Neural cell (in vitro differentiated cells): ENCODE results near the gene CNOT3. TPM values are rescaled to one million over a fixed set of nuclear protein-coding genes. Genes with fewer than 3 reads are reported as not detected.

ENCODE experiments used
- H2AFZ ChIP-seq: fragments of 200-600, 300-800 bp; sonication (generic), shearing (Covaris generic); 2 replicates; pipeline ENCODE4 v1.6.0; 2014; ENCODE audit warnings: low read depth, mild to moderate bottlenecking, antibody characterized with exemption, low read length, moderate library complexity
- H3F3A ChIP-seq: fragments of 200-600 bp; shearing (Covaris generic); 2 replicates; pipeline ENCODE4 v1.6.1; 2016; ENCODE audit warnings: mild to moderate bottlenecking, moderate library complexity, mixed read lengths, antibody characterized with exemption, low read length; ENCODE audit not compliant: insufficient read depth, poor library complexity, severe bottlenecking
- H3K27ac ChIP-seq: fragments of 200-600, 300-800 bp; sonication (generic), shearing (Covaris generic); 2 replicates; pipeline ENCODE4 v1.5.1; 2014; ENCODE audit warnings: mild to moderate bottlenecking, low read length, moderate library complexity
- H3K27me3 ChIP-seq: fragments of 300-800, 200-600 bp; sonication (generic), shearing (Covaris generic); 2 replicates; pipeline ENCODE4 v1.6.0; 2014; ENCODE audit warnings: mild to moderate bottlenecking, low read depth, low read length, moderate library complexity; ENCODE audit not compliant: insufficient read depth
- H3K36me3 ChIP-seq: fragments of 300-800, 200-600 bp; sonication (generic), shearing (Covaris generic); 2 replicates; pipeline ENCODE4 v1.5.1; 2014; ENCODE audit warnings: mild to moderate bottlenecking, antibody characterized with exemption, low read length, moderate library complexity; ENCODE audit not compliant: insufficient read depth
- H3K4me2 ChIP-seq: fragments of 300-800, 200-600 bp; sonication (generic), shearing (Covaris generic); 2 replicates; pipeline ENCODE4 v1.6.0; 2014; ENCODE audit warnings: mild to moderate bottlenecking, low read length
- H3K4me3 ChIP-seq: fragments of 300-800, 200-600 bp; sonication (generic), shearing (Covaris generic); 2 replicates; pipeline ENCODE4 v1.5.1; 2014; ENCODE audit warnings: mild to moderate bottlenecking, low read length, moderate library complexity
- H3K79me2 ChIP-seq: fragments of 200-600 bp; shearing (Covaris generic); replicated peaks from 2 replicates; pipeline ENCODE4 v1.6.0; 2014; ENCODE audit warnings: mild to moderate bottlenecking, low read length, moderate library complexity; ENCODE audit not compliant: insufficient read depth
- H3K9ac ChIP-seq: fragments of 300-800, 200-600 bp; sonication (generic), shearing (Covaris generic); 2 replicates; pipeline ENCODE4 v1.6.1; 2016; ENCODE audit warnings: mild to moderate bottlenecking, low read length, mixed read lengths
- H3K9me2 ChIP-seq: fragments of 200-600 bp; shearing (Covaris generic); 2 replicates; pipeline ENCODE4 v1.6.1; 2016; ENCODE audit warnings: mild to moderate bottlenecking, low read length, mixed read lengths; ENCODE audit not compliant: insufficient read depth
- H3K9me3 ChIP-seq: fragments of 200-600, 300-800 bp; sonication (generic), shearing (Covaris generic); 2 replicates; pipeline ENCODE4 v1.6.1; 2016; ENCODE audit warnings: mild to moderate bottlenecking, mixed run types, low read length, moderate library complexity, mixed read lengths
- H4K20me1 ChIP-seq: fragments of 200-600 bp; shearing (Covaris generic); 2 replicates; pipeline ENCODE4 v1.6.1; 2016; ENCODE audit warnings: mild to moderate bottlenecking, mixed run types; ENCODE audit not compliant: insufficient read depth
- CTCF ChIP-seq: fragments of 450-650 bp; IDR thresholded peaks from 2 replicates; pipeline ENCODE4 v1.5.1; 2014; ENCODE audit warnings: antibody characterized with exemption, mild to moderate bottlenecking, moderate library complexity; ENCODE audit not compliant: poor library complexity, severe bottlenecking
- EP300 ChIP-seq: fragments of 450-650 bp; conservative IDR thresholded peaks from 2 replicates; pipeline ENCODE4 v1.6.1; 2014; ENCODE audit warnings: antibody characterized with exemption, mild to moderate bottlenecking, moderate library complexity; ENCODE audit not compliant: poor library complexity, severe bottlenecking
- EZH2 ChIP-seq: fragments of 200-600, 300-800 bp; shearing (Covaris generic), sonication (generic); IDR thresholded peaks from 2 replicates; pipeline ENCODE4 v1.6.1; 2014; ENCODE audit warnings: antibody characterized with exemption, low read length, borderline replicate concordance, mild to moderate bottlenecking; ENCODE audit not compliant: insufficient read depth, poor library complexity, severe bottlenecking
- MXI1 ChIP-seq: fragments of 450-650 bp; conservative IDR thresholded peaks from 2 replicates; pipeline ENCODE4 v1.6.1; 2014; ENCODE audit warnings: antibody characterized with exemption, mild to moderate bottlenecking; ENCODE audit not compliant: poor library complexity, severe bottlenecking
- POLR2AphosphoS5 ChIP-seq: IDR thresholded peaks from 2 replicates; pipeline ENCODE4 v1.6.1; 2012
- RAD21 ChIP-seq: fragments of 450-650 bp; conservative IDR thresholded peaks from 2 replicates; pipeline ENCODE4 v1.6.1; 2014; ENCODE audit warnings: antibody characterized with exemption, mild to moderate bottlenecking, moderate library complexity
- REST ChIP-seq: IDR thresholded peaks from 2 replicates; pipeline ENCODE4 v1.6.1; 2012; ENCODE audit warnings: borderline replicate concordance
- SMC3 ChIP-seq: fragments of 450-650 bp; conservative IDR thresholded peaks from 2 replicates; pipeline ENCODE4 v1.6.1; 2014; ENCODE audit warnings: antibody characterized with exemption, mild to moderate bottlenecking, moderate library complexity; ENCODE audit not compliant: poor library complexity
- TAF1 ChIP-seq: IDR thresholded peaks from 2 replicates; pipeline ENCODE4 v1.6.1; 2012; ENCODE audit warnings: low read depth
- polyA plus RNA-seq: library from polyadenylated mRNA; depleted of rRNA; stranded (reverse); fragments of >200 nt; gene quantifications from 2 replicates; pipeline ENCODE4 v1.2.3, GENCODE V29; 2014

The CNOT3 gene
- polyA plus RNA-seq, 1 donor from 2014 or later = 7.6 TPM

GRCh38 chr19:54106716-54107115, 30.8 kb upstream of the CNOT3 start:
- no peak overlapping the region for H2AFZ ChIP-seq
- no peak overlapping the region for H3K9ac ChIP-seq
- no peak overlapping the region for H3K4me3 ChIP-seq
- no peak overlapping the region for H3K27ac ChIP-seq
- H3K36me3 ChIP-seq = no peaks in the 10 kb centered on the region
- peaks cover 16% of the 10 kb centered on the region for H3K79me2 ChIP-seq
- H3K9me2 ChIP-seq = no peaks in the 10 kb centered on the region
- H3K27me3 ChIP-seq = no peaks in the 10 kb centered on the region
- no peaks in the 10 kb centered on the region for H3K9me3 ChIP-seq
- TF ChIP-seq EP300 (no peak), REST (no peak), EZH2 (no peak)
- no peak overlapping the region for H3K4me2 ChIP-seq
- H4K20me1 ChIP-seq = no peaks in the 10 kb centered on the region
- no peaks in the 10 kb centered on the region for H3F3A ChIP-seq

GRCh38 chr19:54107876-54108490, 29.6 kb upstream of the CNOT3 start:
- Histone ChIP-seq H3K27ac (no peak overlapping the region), H3K36me3 (no peaks in the 10 kb centered on the region), H3K9me2 (no peaks in the 10 kb centered on the region), H3F3A (no peaks in the 10 kb centered on the region), H3K9me3 (no peaks in the 10 kb centered on the region), H3K9ac (no peak overlapping the region), H3K4me3 (no peak overlapping the region), H4K20me1 (no peaks in the 10 kb centered on the region), H2AFZ (no peak overlapping the region), H3K27me3 (no peaks in the 10 kb centered on the region), H3K79me2 (peaks cover 13% of the 10 kb centered on the region), H3K4me2 (no peak overlapping the region)
- no peak for TF ChIP-seq TAF1
- no peak for TF ChIP-seq POLR2AphosphoS5
- no peak for TF ChIP-seq RAD21
- no peak for TF ChIP-seq REST
- no peak for TF ChIP-seq SMC3
- no peak for TF ChIP-seq MXI1
- no peak for TF ChIP-seq EP300
- TF ChIP-seq CTCF = no peak
- TF ChIP-seq EZH2 = no peak
